ENCODE measurements around the gene ADAM22. TPM values are rescaled to one million over a fixed set of nuclear protein-coding genes. Genes with fewer than 3 reads are reported as not detected.

The ADAM22 gene
- total RNA-seq, 1 experiment from 2014 or later = 10.0 TPM

- TF ChIP-seq RAD21 (IDR thresholded peaks at IDR 0.05; ENCODE audit: low read depth) = no peak
- TF ChIP-seq MAX (IDR thresholded peaks at IDR 0.05) = no peak
Observed at GRCh38 chr7:88167721-88168120, 233.7 kb downstream of the ADAM22 start (continued).

GRCh38 chr7:88169717-88170320 lies 235.8 kb downstream of the ADAM22 start:
- DNase-seq (ENCODE audit: low read depth, low spot score) = no peak
- no peak for TF ChIP-seq REST (IDR thresholded peaks at IDR 0.05; ENCODE audit: low read depth)
- TF ChIP-seq ZNF274 (IDR thresholded peaks at IDR 0.05; ENCODE audit: low read depth, low read length) = no peak
- no peak for TF ChIP-seq POLR2A (IDR thresholded peaks at IDR 0.05; ENCODE audit: borderline replicate concordance, extremely low read depth, insufficient read depth, insufficient read length)
- no peak for TF ChIP-seq ATF3 (IDR thresholded peaks at IDR 0.05)
- no peak for TF ChIP-seq JUND (IDR thresholded peaks at IDR 0.05)
- TF ChIP-seq ZFX (IDR thresholded peaks at IDR 0.05) = no peak
- TF ChIP-seq RAD21 (IDR thresholded peaks at IDR 0.05; ENCODE audit: low read depth) = peak; percentile 57
- TF ChIP-seq SP1 (IDR thresholded peaks at IDR 0.05; ENCODE audit: low read depth) = no peak
- TF ChIP-seq ZBTB33 (IDR thresholded peaks at IDR 0.05; ENCODE audit: extremely low read depth, insufficient replicate concordance, low read length) = no peak
- TF ChIP-seq MAX (IDR thresholded peaks at IDR 0.05) = no peak
- TF ChIP-seq EZH2 (IDR thresholded peaks at IDR 0.05) = no peak
- TF ChIP-seq EZH2phosphoT487 (IDR thresholded peaks at IDR 0.05; ENCODE audit: borderline replicate concordance) = no peak
- peak; percentile 23 to 66 (median 38); a peak in 3 of 6 replicates for TF ChIP-seq CTCF (IDR thresholded peaks at IDR 0.05 in 2 of 3, conservative IDR thresholded peaks at IDR 0.05 in 1 of 3; ENCODE audit: borderline replicate concordance in 1 of 3, insufficient read depth in 1 of 3, low read depth in 2 of 3, low read length in 2 of 3)

More at GRCh38 chr7:88169717-88170320, 235.8 kb downstream of the ADAM22 start:
- Histone ChIP-seq H3K36me3 (ENCODE audit: control insufficient read depth in 1 of 2, insufficient read depth in 2 of 2, low read length in 2 of 2) (no peaks in the 10 kb centered on the region), H3K9me2 (ENCODE audit: insufficient read depth) (no peaks in the 10 kb centered on the region), H3K4me1 (ENCODE audit: control insufficient read depth in 1 of 2, insufficient read depth in 2 of 2, low read length in 2 of 2) (no peaks in the 10 kb centered on the region), H3K4me2 (ENCODE audit: low read length) (no peak overlapping the region), H3K27ac (ENCODE audit: low read depth, low read length) (no peak overlapping the region), H3K9me3 (ENCODE audit: control insufficient read depth in 1 of 2, insufficient read depth in 1 of 2, low read depth in 1 of 2, low read length in 2 of 2) (no peaks in the 10 kb centered on the region), H4K20me1 (ENCODE audit: insufficient read depth) (no peaks in the 10 kb centered on the region), H3K79me2 (ENCODE audit: insufficient read depth, low read length) (no peaks in the 10 kb centered on the region), H3K27me3 (ENCODE audit: insufficient read depth, low read length) (no peaks in the 10 kb centered on the region), H2AFZ (ENCODE audit: low read depth, low read length, poor library complexity, severe bottlenecking) (no peak overlapping the region), H3K4me3 (replicated peaks in 1 of 2; ENCODE audit: low read depth in 1 of 2, low read length in 2 of 2) (no peak overlapping the region), H3K9ac (ENCODE audit: low read length) (no peak overlapping the region)
- RAD21 ChIA-PET (ENCODE audit: low non-redundant PET in 1 of 2, low total read pairs in 2 of 2, uncharacterized antibody in 2 of 2, unreplicated experiment in 2 of 2) = interaction anchor here in 1 of 2 experiments (0.6 kb wide), 1 partner anchor 243 kb away, joined by 4 read pairs; no protein-coding TSS in a partner anchor
- POLR2A ChIA-PET = no interaction called here
- BruUV-seq (replicated peaks) = no TSS peak
- intact Hi-C loops (cut with micrococcal nuclease) = loop anchor here (1.0 to 2.0 kb wide), 2 partner anchors 373 to 663 kb away; no protein-coding TSS in a partner anchor
- ATAC-seq = no peak
- CTCF ChIA-PET = interaction anchor here (0.5 to 1.7 kb wide), 7 partner anchors 16 to 664 kb away, joined by 3 to 7 read pairs (median 3); no protein-coding TSS in a partner anchor
